Lung (tissue), 16 donors: Measurements from ENCODE around the gene DHX40. TPM values are rescaled to one million over a fixed set of nuclear protein-coding genes. Genes with fewer than 3 reads are reported as not detected.

Experiments
- ATAC-seq: fragments of 200-7000 bp; cut with Tn5 transposase; one replicate; pipeline ENCODE4 v1.9.1; 2020; ENCODE audit warnings: moderate number of reproducible peaks; ENCODE audit not compliant: insufficient read depth, low FRiP score
- DNase-seq, 3 donors: peaks; one replicate each; pipeline ENCODE4 v3.0.0-alpha.2; 2013 to 2017
- H3K27ac ChIP-seq, 2 donors: one replicate each; pipeline ENCODE4 v1.5.1; 2013; ENCODE audit warnings: mild to moderate bottlenecking in 2 of 2, moderate library complexity in 2 of 2, control low read depth in 1 of 2, inconsistent platforms in 1 of 2, low read depth in 1 of 2, low read length in 1 of 2
- H3K27me3 ChIP-seq, 3 donors: one replicate each; pipeline ENCODE4 v1.5.1; 2013; ENCODE audit warnings: low read length in 2 of 3; ENCODE audit not compliant: control insufficient read depth in 3 of 3, insufficient read depth in 3 of 3
- H3K36me3 ChIP-seq, 4 donors: one replicate each; pipeline ENCODE4 v1.5.1; 2013; ENCODE audit warnings: low read length in 4 of 4, mild to moderate bottlenecking in 1 of 4, moderate library complexity in 1 of 4; ENCODE audit not compliant: control insufficient read depth in 4 of 4, insufficient read depth in 4 of 4
- H3K4me1 ChIP-seq, 5 donors: one replicate each; pipeline ENCODE4 v1.5.1; 2013; ENCODE audit warnings: low read length in 5 of 5, mild to moderate bottlenecking in 2 of 5, moderate library complexity in 1 of 5; ENCODE audit not compliant: control insufficient read depth in 5 of 5, insufficient read depth in 5 of 5
- H3K4me3 ChIP-seq: one replicate; pipeline ENCODE4 v1.5.1; 2013; ENCODE audit warnings: mild to moderate bottlenecking, control low read depth, moderate library complexity
- H3K9ac ChIP-seq, 2 donors: one replicate each; pipeline ENCODE4 v1.5.1; 2013; ENCODE audit warnings: low read length in 2 of 2, control low read depth in 1 of 2; ENCODE audit not compliant: insufficient read depth in 1 of 2
- H3K9me3 ChIP-seq, 4 donors: one replicate each; pipeline ENCODE4 v1.5.1; 2013; ENCODE audit warnings: low read length in 3 of 4, mild to moderate bottlenecking in 1 of 4, moderate library complexity in 1 of 4; ENCODE audit not compliant: control insufficient read depth in 4 of 4, insufficient read depth in 3 of 4
- WGBS, 2 donors: extraction: QIAGEN DNeasy Blood & Tissue Kit; methylation state at CpG; one replicate each; pipeline ENCODE4 v1.1.7; 2013; 5-methylcytosine and 5-hydroxymethylcytosine counted together
- long read RNA-seq, 5 donors: transcript quantifications; one replicate each; lab custom pipeline, GENCODE V29; 2026
- polyA plus RNA-seq, 2 donors: library from polyadenylated mRNA; stranded (reverse); fragments of 200-250 nt; gene quantifications; one replicate each; pipeline ENCODE4 v1.2.1, GENCODE V29; 2013
- total RNA-seq, 2 donors: library from RNA; depleted of rRNA in 1 of 2; stranded (reverse); fragments of >200 nt in 1 of 2; gene quantifications; one replicate each; pipeline ENCODE4 v1.2.1, GENCODE V29; 2014 to 2021
- TF ChIP-seq, protein P1 (sequence below): IDR thresholded peaks from 2 replicates; pipeline ENCODE4 v1.5.1; 2012; ENCODE audit warnings: mild to moderate bottlenecking; ENCODE audit errors: control extremely low read depth, extremely low read depth
- donor health status: control.
- donor health status: control.
- donor health status: Bipolar disorder and iron deficiency.
- donor health status: healthy.
- donor health status: DM: yes; HTN: yes; CAD: no.

DHX40 gene, protein sequence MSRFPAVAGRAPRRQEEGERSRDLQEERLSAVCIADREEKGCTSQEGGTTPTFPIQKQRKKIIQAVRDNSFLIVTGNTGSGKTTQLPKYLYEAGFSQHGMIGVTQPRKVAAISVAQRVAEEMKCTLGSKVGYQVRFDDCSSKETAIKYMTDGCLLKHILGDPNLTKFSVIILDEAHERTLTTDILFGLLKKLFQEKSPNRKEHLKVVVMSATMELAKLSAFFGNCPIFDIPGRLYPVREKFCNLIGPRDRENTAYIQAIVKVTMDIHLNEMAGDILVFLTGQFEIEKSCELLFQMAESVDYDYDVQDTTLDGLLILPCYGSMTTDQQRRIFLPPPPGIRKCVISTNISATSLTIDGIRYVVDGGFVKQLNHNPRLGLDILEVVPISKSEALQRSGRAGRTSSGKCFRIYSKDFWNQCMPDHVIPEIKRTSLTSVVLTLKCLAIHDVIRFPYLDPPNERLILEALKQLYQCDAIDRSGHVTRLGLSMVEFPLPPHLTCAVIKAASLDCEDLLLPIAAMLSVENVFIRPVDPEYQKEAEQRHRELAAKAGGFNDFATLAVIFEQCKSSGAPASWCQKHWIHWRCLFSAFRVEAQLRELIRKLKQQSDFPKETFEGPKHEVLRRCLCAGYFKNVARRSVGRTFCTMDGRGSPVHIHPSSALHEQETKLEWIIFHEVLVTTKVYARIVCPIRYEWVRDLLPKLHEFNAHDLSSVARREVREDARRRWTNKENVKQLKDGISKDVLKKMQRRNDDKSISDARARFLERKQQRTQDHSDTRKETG
- total RNA-seq = 10 to 100 TPM; 21.7 to 74.5 TPM
- polyA plus RNA-seq = 10 to 100 TPM; 12.5 to 18.3 TPM
- long read RNA-seq, donor 1, transcript DHX40-201 (18 exons, 3,660 nt) = major isoform, 16 of 24 reads
- long read RNA-seq, donor 1, partial matches to known transcripts = 7 of 24 reads
- long read RNA-seq, donor 1, other reads (novel, unspliced or antisense) = 0 of 24 reads
- long read RNA-seq, donor 2, partial matches to known transcripts = 0 of 1 reads
- long read RNA-seq, donor 2, other reads (novel, unspliced or antisense) = 0 of 1 reads
- long read RNA-seq, donor 3, transcript DHX40-201 (18 exons, 3,660 nt) = major isoform, 6 of 11 reads
- long read RNA-seq, donor 3, partial matches to known transcripts = 5 of 11 reads
- long read RNA-seq, donor 3, other reads (novel, unspliced or antisense) = 0 of 11 reads
- long read RNA-seq, donor 4, partial matches to known transcripts = 13 of 13 reads
- long read RNA-seq, donor 4, other reads (novel, unspliced or antisense) = 0 of 13 reads
- long read RNA-seq, donor 5, transcript DHX40-201 (18 exons, 3,660 nt) = major isoform, 12 of 57 reads
- long read RNA-seq, donor 5, partial matches to known transcripts = 42 of 57 reads
- long read RNA-seq, donor 5, other reads (novel, unspliced or antisense) = 0 of 57 reads

DNA sequence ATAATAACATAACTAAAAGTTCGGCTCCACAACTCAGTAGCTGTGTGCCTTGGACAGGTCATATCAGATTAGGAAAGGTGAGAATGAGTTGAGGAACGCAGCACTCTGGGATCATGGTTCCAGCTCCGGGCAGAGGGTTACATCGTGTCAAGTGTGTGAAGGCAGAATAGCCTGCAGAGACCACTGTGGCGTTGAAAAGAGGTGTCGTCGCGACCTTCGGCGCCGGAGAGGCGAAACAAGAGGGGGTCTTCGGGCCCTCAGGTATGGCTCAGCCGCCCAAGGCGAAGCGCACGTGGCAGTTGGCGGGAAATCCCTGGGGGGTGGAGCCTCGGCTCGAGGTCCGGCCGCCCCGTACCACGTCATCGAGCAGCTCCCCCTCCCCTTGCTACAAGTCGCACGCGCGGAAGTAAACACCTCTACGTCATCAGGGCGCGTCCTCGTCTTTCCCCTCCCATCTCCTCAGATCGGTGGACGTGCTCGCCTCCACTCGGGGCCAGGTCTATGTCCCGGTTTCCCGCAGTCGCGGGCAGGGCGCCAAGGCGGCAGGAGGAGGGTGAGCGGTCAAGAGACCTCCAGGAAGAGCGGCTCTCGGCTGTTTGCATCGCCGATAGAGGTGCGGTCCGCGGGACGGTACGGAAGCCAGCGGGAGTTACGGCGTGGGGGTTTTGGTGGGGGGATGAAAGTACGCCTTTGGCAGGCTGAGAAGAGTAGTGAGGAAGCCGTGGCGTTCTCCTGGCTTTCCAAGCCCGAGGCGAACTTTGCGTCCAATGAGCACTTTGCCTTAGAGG is at the start of gene DHX40:
DHX40 (plus strand) TSS at position 440 of the 788 bp plus-strand sequence; CDS start at position 502, 62 bp downstream.
- Histone ChIP-seq H3K4me1 (peaks cover 0 to 11% (median 0%) of the 10 kb centered on the region in 5 donors), H3K9me3 (no peaks in the 10 kb centered on the region), H3K36me3 (peaks cover 0 to 4% (median under 1%) of the 10 kb centered on the region in 4 donors), H3K4me3 (peak within 1 kb of the TSS; percentile 75), H3K9ac (peak within 1 kb of the TSS; percentile 88 to 92), H3K27me3 (no peaks in the 10 kb centered on the region), H3K27ac (peak within 1 kb of the TSS; percentile 45 to 57)
- TF ChIP-seq, protein P1, sequence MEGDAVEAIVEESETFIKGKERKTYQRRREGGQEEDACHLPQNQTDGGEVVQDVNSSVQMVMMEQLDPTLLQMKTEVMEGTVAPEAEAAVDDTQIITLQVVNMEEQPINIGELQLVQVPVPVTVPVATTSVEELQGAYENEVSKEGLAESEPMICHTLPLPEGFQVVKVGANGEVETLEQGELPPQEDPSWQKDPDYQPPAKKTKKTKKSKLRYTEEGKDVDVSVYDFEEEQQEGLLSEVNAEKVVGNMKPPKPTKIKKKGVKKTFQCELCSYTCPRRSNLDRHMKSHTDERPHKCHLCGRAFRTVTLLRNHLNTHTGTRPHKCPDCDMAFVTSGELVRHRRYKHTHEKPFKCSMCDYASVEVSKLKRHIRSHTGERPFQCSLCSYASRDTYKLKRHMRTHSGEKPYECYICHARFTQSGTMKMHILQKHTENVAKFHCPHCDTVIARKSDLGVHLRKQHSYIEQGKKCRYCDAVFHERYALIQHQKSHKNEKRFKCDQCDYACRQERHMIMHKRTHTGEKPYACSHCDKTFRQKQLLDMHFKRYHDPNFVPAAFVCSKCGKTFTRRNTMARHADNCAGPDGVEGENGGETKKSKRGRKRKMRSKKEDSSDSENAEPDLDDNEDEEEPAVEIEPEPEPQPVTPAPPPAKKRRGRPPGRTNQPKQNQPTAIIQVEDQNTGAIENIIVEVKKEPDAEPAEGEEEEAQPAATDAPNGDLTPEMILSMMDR = no peak
- 10% methylated on average over 55 to 62 of the region's 62 CpGs for WGBS, 2 donors
- peak; percentile 90 for ATAC-seq
- DNase-seq = peak; percentile 96 to 98 (median 96)

DNA sequence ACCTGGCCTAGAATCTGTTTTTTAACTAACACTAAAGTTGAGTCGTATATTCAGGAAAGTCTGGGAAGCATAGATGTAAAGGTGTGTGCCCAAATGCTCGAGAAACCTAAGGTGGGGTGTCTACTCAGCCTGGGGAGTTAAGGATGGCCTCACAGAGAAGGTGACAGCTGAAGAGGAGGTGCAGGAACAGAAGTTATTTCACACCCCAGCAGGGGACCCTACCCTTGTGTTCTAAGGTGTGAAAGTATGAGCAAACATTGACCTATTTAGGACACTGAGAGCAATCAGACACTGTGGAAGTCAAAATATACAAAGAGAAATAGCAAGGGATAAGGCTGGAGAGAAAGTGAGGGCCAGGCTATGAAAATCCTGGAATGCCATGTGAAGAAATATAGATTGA is 49.0 kb upstream of the DHX40 start:
- no peaks in the 10 kb centered on the region for H3K9me3 ChIP-seq
- DNase-seq = no peak
- H3K4me1 ChIP-seq = peaks cover 0 to 44% (median 14%) of the 10 kb centered on the region in 5 donors
- ATAC-seq = no peak
- no peaks in the 10 kb centered on the region for H3K27me3 ChIP-seq
- no peak overlapping the region for H3K4me3 ChIP-seq
- 73 to 85% methylated on average over 2 of the region's 2 CpGs for WGBS, 2 donors
- no peak overlapping the region for H3K27ac ChIP-seq
- H3K9ac ChIP-seq = no peak overlapping the region
- TF ChIP-seq, protein P1 = no peak
- no peaks in the 10 kb centered on the region for H3K36me3 ChIP-seq

DNA sequence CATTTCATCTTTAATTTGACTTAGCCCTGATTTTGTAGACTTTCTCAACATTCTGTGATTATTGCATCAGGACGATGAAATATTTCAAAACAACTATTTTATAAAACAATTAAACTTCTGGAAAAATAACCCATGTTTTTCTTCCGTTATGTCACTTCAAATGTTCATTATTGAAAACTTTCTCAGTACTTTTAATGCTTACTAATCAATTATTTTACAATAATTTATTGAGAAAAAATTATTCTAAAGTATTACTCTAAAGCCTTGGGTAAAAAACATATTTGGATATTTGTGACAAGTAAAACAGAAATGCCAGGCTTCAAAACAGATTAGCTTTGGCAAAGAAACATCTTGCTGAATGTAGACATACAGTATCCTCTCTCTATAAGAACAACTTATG is 46.3 kb upstream of the DHX40 start:
- DNase-seq (peak in 1 of 3 donors; percentile 42), ATAC-seq (no peak)
- Histone ChIP-seq H3K27me3 (no peaks in the 10 kb centered on the region), H3K36me3 (no peaks in the 10 kb centered on the region), H3K4me3 (no peak overlapping the region), H3K9ac (no peak overlapping the region), H3K4me1 (peaks cover 0 to 40% (median 14%) of the 10 kb centered on the region in 5 donors), H3K27ac (no peak overlapping the region), H3K9me3 (no peaks in the 10 kb centered on the region)
- TF ChIP-seq, protein P1 = no peak
- WGBS, 2 donors = 77 to 81% methylated on average over 2 of the region's 2 CpGs
